ENCODE results near the gene UBE2O. TPM values are rescaled to one million over a fixed set of nuclear protein-coding genes. Genes with fewer than 3 reads are reported as not detected.

The UBE2O gene
- total and polyA plus RNA-seq, 11 donors, result 16.0 to 36.1 (median 30.7) TPM

DNA sequence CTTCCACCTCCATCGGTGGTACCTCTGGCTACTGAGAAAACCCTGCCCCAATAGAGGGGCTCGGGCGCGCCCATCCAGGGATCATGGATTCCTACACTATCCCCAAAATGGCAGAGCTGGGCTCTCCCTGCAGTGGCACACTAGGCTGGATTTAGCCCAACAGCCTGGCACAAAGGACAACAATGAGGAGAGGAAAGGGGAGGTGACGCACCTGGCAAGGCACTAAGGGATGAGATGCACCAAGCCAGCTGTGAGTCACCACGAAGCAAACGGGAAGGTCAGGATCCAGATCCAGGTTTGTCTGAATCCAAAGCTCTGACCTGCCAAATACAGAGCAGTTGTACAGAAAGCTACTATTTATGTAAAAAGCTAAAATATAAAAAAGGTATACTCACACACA, 18.1 kb downstream of the UBE2O start:
- Histone ChIP-seq H3K4me3 (no peak overlapping the region), H3K9me3 (no peaks in the 10 kb centered on the region), H3K4me1 (peaks cover 0 to 72% (median 35%) of the 10 kb centered on the region in 12 donors), H3K27me3 (no peaks in the 10 kb centered on the region), H3K27ac (peak overlapping the region in 3 of 12 donors; percentile 8 to 54 (median 34)), H3K36me3 (no peaks in the 10 kb centered on the region)
- intact Hi-C loops (cut with DNase I), result no loop called here
- ATAC-seq, result peak in 3 of 4 donors; percentile 33 to 74 (median 63)
- DNase-seq, result peak in 1 of 5 donors; percentile 79
- WGBS, 4 donors, result 74 to 79% (median 79%) methylated on average over 7 of the region's 7 CpGs
- TF ChIP-seq, protein P1, sequence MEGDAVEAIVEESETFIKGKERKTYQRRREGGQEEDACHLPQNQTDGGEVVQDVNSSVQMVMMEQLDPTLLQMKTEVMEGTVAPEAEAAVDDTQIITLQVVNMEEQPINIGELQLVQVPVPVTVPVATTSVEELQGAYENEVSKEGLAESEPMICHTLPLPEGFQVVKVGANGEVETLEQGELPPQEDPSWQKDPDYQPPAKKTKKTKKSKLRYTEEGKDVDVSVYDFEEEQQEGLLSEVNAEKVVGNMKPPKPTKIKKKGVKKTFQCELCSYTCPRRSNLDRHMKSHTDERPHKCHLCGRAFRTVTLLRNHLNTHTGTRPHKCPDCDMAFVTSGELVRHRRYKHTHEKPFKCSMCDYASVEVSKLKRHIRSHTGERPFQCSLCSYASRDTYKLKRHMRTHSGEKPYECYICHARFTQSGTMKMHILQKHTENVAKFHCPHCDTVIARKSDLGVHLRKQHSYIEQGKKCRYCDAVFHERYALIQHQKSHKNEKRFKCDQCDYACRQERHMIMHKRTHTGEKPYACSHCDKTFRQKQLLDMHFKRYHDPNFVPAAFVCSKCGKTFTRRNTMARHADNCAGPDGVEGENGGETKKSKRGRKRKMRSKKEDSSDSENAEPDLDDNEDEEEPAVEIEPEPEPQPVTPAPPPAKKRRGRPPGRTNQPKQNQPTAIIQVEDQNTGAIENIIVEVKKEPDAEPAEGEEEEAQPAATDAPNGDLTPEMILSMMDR (IDR thresholded peaks at IDR 0.05), result no peak
- TF ChIP-seq POLR2A (IDR thresholded peaks at IDR 0.05), result no peak

DNA sequence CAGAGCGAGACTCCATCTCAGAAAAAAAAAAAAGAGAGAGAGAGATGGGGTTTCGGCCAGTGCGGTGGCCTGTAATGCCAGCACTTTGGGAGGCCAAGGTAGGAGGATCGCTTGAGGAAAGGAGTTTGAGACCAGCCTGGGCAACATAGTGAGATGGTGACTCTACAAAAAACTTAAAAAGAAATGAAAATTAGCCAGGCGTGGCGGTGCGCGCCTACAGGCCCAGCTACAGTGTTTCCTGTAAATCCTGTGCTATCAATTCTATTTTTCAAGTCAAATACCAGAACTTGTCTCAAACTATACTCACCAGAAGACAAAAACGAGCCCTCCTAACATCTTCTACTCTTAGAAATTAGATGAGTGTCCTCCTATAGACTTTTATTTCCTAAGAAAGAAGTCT, 19.3 kb downstream of the UBE2O start:
- Histone ChIP-seq H3K4me1 (peaks cover 0 to 72% (median 31%) of the 10 kb centered on the region in 12 donors), H3K27ac (peak overlapping the region in 1 of 12 donors; percentile 34), H3K4me3 (no peak overlapping the region), H3K27me3 (no peaks in the 10 kb centered on the region), H3K36me3 (no peaks in the 10 kb centered on the region), H3K9me3 (no peaks in the 10 kb centered on the region)
- no peak for ATAC-seq
- DNase-seq, result no peak
- TF ChIP-seq, protein P1 (IDR thresholded peaks at IDR 0.05), result no peak
- WGBS, 4 donors, result 92 to 99% (median 96%) methylated on average over 9 of the region's 9 CpGs
- intact Hi-C loops (cut with DNase I), result no loop called here

- Histone ChIP-seq H3K9me3 (no peaks in the 10 kb centered on the region), H3K4me1 (peaks cover 0 to 74% (median 35%) of the 10 kb centered on the region in 12 donors), H3K4me3 (no peak overlapping the region), H3K27ac (peak overlapping the region in 10 of 12 donors; percentile 28 to 77 (median 56)), H3K36me3 (no peaks in the 10 kb centered on the region), H3K27me3 (no peaks in the 10 kb centered on the region)
- TF ChIP-seq POLR2A (IDR thresholded peaks at IDR 0.05), result no peak
- TF ChIP-seq, protein P1 (IDR thresholded peaks at IDR 0.05), result peak in 9 of 12 donors; percentile 9 to 54 (median 35)
- peak in 1 of 4 donors; percentile 41 for ATAC-seq
- intact Hi-C loops (cut with DNase I), result no loop called here
- 64 to 72% (median 71%) methylated on average over 3 of the region's 3 CpGs for WGBS, 4 donors
- DNase-seq, result no peak
These were observed 20.1 kb downstream of the UBE2O start for GRCh38 chr17:76432712-76433336.

- TF ChIP-seq, protein P1 (IDR thresholded peaks at IDR 0.05), result peak in 1 of 12 donors; percentile 15
- TF ChIP-seq POLR2A (IDR thresholded peaks at IDR 0.05), result no peak
- DNase-seq (no peak), ATAC-seq (peak; percentile 53 to 85 (median 76))
- peaks cover 3 to 77% (median 41%) of the 10 kb centered on the region in 12 donors for H3K4me1 ChIP-seq
- WGBS, 4 donors, result 45 to 60% (median 48%) methylated on average over 6 of the region's 6 CpGs
- H3K36me3 ChIP-seq, result no peaks in the 10 kb centered on the region
- H3K27me3 ChIP-seq, result no peaks in the 10 kb centered on the region
- H3K27ac ChIP-seq, result peak overlapping the region in 11 of 12 donors; percentile 14 to 77 (median 53)
- H3K4me3 ChIP-seq, result no peak overlapping the region
- intact Hi-C loops (cut with DNase I), result no loop called here
- H3K9me3 ChIP-seq, result no peaks in the 10 kb centered on the region
These were observed 20.9 kb downstream of the UBE2O start for GRCh38 chr17:76432004-76432403.
